ENCODE measurements around the gene MGAT5B. TPM values are rescaled to one million over a fixed set of nuclear protein-coding genes. Genes with fewer than 3 reads are reported as not detected.

MGAT5B gene
- total and polyA plus RNA-seq, 2 of the 13 experiments (the other 11 are each of a cell fraction or from before 2014, with no cell fraction given): 0.07 to 0.13 TPM

DNA sequence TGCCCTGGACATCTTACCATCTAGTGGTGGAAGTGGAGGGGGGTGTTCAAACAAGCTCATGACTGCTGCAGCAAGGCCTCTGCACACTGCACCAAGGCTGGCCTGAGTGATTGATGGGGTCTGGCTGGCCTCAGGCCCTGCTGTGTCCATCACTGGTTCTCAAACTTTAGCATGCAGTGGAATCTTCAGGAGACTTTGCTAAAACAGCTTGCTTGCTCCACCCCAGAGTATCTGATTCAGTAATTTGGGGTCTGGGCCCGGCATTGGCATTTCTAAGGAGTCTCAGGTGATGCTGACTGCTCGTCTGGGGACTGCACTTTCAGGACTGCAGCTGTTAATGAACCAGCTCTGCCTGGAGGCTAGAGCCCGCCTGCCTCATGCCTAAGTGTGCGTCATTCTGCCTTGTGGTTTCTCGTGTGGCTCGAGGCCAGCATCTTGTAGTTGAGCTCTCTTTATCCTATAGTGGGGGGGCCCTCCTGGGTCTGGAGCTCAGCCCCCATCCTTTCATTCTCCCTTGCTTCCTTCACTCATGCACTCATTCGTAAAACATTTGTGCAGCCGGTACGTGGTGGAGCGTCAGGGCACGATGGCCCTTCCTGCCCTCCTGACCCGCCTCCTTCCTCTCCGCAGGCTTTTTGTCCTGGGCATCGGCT is 4.1 kb downstream of the MGAT5B start:
- FAIRE-seq (no peak), DNase-seq (ENCODE audit: low spot score) (no peak), ATAC-seq (no peak)
- in situ Hi-C loops (cut with HindIII; ENCODE audit: extremely low pct_ligation_motif_present, low pct_unique_long_range_greater_than_20kb) (loop anchor here (25.0 kb wide), 1 partner anchor 365 kb away; no protein-coding TSS in a partner anchor), intact Hi-C loops (cut with micrococcal nuclease; ENCODE audit: unreplicated experiment) (no loop called here)
- Histone ChIP-seq H2AFZ (ENCODE audit: low read length) (no peak overlapping the region), H3K9me3 (ENCODE audit: low read length) (peaks cover 9% of the 10 kb centered on the region; the same call in 1 of the 2 replicates), H3K27me3 (ENCODE audit: control insufficient read depth in 1 of 2, insufficient read depth in 2 of 2, low read length in 2 of 2) (peaks cover 20 to 47% of the 10 kb centered on the region in 2 experiments), H4K20me1 (ENCODE audit: insufficient read depth, low read length) (no peaks in the 10 kb centered on the region; the same call in 1 of the 2 replicates), H3K79me2 (ENCODE audit: insufficient read depth, low read length) (no peaks in the 10 kb centered on the region), H3K9ac (ENCODE audit: insufficient read depth, low read depth, low read length) (no peak overlapping the region), H3K4me2 (ENCODE audit: low read depth, low read length) (no peak overlapping the region), H3K36me3 (replicated peaks in 1 of 2; ENCODE audit: control insufficient read depth in 1 of 2, insufficient read depth in 2 of 2, low read length in 2 of 2) (no peaks in the 10 kb centered on the region), H3K4me3 (replicated peaks in 1 of 3; ENCODE audit: insufficient read depth in 1 of 3, low read depth in 2 of 3, low read length in 3 of 3) (no peak overlapping the region), H3K27ac (ENCODE audit: extremely low read length, insufficient read depth, low read length) (no peak overlapping the region), H3K4me1 (ENCODE audit: insufficient read depth, low read length) (no peaks in the 10 kb centered on the region)
- 47% methylated on average over 14 of the region's 14 CpGs for WGBS (ENCODE audit: low lambda C conversion rate)
- no TSS peak for BruUV-seq (replicated peaks)
- CTCF ChIA-PET (ENCODE audit: low intra/inter-chr PET ratio, low total read pairs): no interaction called here
- POLR2A ChIA-PET: no interaction called here
- TF ChIP-seq ZNF430 (CRISPR knock-in tag; IDR thresholded peaks at IDR 0.05): no peak
- TF ChIP-seq, protein P1, sequence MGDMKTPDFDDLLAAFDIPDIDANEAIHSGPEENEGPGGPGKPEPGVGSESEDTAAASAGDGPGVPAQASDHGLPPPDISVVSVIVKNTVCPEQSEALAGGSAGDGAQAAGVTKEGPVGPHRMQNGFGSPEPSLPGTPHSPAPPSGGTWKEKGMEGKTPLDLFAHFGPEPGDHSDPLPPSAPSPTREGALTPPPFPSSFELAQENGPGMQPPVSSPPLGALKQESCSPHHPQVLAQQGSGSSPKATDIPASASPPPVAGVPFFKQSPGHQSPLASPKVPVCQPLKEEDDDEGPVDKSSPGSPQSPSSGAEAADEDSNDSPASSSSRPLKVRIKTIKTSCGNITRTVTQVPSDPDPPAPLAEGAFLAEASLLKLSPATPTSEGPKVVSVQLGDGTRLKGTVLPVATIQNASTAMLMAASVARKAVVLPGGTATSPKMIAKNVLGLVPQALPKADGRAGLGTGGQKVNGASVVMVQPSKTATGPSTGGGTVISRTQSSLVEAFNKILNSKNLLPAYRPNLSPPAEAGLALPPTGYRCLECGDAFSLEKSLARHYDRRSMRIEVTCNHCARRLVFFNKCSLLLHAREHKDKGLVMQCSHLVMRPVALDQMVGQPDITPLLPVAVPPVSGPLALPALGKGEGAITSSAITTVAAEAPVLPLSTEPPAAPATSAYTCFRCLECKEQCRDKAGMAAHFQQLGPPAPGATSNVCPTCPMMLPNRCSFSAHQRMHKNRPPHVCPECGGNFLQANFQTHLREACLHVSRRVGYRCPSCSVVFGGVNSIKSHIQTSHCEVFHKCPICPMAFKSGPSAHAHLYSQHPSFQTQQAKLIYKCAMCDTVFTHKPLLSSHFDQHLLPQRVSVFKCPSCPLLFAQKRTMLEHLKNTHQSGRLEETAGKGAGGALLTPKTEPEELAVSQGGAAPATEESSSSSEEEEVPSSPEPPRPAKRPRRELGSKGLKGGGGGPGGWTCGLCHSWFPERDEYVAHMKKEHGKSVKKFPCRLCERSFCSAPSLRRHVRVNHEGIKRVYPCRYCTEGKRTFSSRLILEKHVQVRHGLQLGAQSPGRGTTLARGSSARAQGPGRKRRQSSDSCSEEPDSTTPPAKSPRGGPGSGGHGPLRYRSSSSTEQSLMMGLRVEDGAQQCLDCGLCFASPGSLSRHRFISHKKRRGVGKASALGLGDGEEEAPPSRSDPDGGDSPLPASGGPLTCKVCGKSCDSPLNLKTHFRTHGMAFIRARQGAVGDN (CRISPR knock-in tag; IDR thresholded peaks at IDR 0.05): no peak
- no peak for TF ChIP-seq ZNF234 (CRISPR knock-in tag; conservative IDR thresholded peaks at IDR 0.05)
- TF ChIP-seq CBX2 (IDR thresholded peaks at IDR 0.05; ENCODE audit: low read depth, low read length): no peak
- TF ChIP-seq CBX2 (CRISPR knock-in tag; IDR thresholded peaks at IDR 0.05; ENCODE audit: low read depth): no peak
- TF ChIP-seq, protein P2, sequence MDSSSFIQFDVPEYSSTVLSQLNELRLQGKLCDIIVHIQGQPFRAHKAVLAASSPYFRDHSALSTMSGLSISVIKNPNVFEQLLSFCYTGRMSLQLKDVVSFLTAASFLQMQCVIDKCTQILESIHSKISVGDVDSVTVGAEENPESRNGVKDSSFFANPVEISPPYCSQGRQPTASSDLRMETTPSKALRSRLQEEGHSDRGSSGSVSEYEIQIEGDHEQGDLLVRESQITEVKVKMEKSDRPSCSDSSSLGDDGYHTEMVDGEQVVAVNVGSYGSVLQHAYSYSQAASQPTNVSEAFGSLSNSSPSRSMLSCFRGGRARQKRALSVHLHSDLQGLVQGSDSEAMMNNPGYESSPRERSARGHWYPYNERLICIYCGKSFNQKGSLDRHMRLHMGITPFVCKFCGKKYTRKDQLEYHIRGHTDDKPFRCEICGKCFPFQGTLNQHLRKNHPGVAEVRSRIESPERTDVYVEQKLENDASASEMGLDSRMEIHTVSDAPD (CRISPR knock-in tag; IDR thresholded peaks at IDR 0.05): no peak
- TF ChIP-seq ZNF816 (CRISPR knock-in tag; IDR thresholded peaks at IDR 0.05; ENCODE audit: borderline replicate concordance): no peak
- TF ChIP-seq CBFB (CRISPR knock-in tag; IDR thresholded peaks at IDR 0.05): no peak
- TF ChIP-seq ZSCAN22 (CRISPR knock-in tag; IDR thresholded peaks at IDR 0.05): no peak
- TF ChIP-seq YEATS4 (CRISPR knock-in tag; IDR thresholded peaks at IDR 0.05; ENCODE audit: borderline replicate concordance): no peak
- TF ChIP-seq, protein P3, sequence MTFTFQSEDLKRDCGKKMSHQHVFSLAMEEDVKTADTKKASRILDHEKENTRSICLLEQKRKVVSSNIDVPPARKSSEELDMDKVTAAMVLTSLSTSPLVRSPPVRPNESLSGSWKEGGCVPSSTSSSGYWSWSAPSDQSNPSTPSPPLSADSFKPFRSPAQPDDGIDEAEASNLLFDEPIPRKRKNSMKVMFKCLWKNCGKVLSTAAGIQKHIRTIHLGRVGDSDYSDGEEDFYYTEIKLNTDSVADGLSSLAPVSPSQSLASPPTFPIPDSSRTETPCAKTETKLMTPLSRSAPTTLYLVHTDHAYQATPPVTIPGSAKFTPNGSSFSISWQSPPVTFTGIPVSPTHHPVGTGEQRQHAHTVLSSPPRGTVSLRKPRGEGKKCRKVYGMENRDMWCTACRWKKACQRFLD (CRISPR knock-in tag; IDR thresholded peaks at IDR 0.05; ENCODE audit: borderline replicate concordance): no peak
- TF ChIP-seq MYNN (CRISPR knock-in tag; IDR thresholded peaks at IDR 0.05; ENCODE audit: low read depth): no peak
- no peak for TF ChIP-seq SRY (CRISPR knock-in tag; IDR thresholded peaks at IDR 0.05)
- TF ChIP-seq, protein P4, sequence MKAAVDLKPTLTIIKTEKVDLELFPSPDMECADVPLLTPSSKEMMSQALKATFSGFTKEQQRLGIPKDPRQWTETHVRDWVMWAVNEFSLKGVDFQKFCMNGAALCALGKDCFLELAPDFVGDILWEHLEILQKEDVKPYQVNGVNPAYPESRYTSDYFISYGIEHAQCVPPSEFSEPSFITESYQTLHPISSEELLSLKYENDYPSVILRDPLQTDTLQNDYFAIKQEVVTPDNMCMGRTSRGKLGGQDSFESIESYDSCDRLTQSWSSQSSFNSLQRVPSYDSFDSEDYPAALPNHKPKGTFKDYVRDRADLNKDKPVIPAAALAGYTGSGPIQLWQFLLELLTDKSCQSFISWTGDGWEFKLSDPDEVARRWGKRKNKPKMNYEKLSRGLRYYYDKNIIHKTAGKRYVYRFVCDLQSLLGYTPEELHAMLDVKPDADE (CRISPR knock-in tag; IDR thresholded peaks at IDR 0.05): no peak
- no peak for TF ChIP-seq FOSL1 (CRISPR knock-in tag; IDR thresholded peaks at IDR 0.05; ENCODE audit: borderline replicate concordance)

Measured in HepG2 (cell line).